Liver (tissue), 9 donors: ENCODE results near the gene GPRIN3. TPM values are rescaled to one million over a fixed set of nuclear protein-coding genes. Genes with fewer than 3 reads are reported as not detected.

Source experiments
- DNase-seq: peaks from one replicate; pipeline ENCODE4 v3.0.0-alpha.2; 2017; ENCODE audit warnings: low spot score
- H3K27ac ChIP-seq, 2 donors: one replicate each; pipeline ENCODE4 v1.7.0; 2013; ENCODE audit warnings: inconsistent platforms in 2 of 2, low read length in 2 of 2, control low read depth in 1 of 2, low read depth in 1 of 2, mild to moderate bottlenecking in 1 of 2
- H3K27me3 ChIP-seq, 4 donors: one replicate each; pipeline versions ENCODE4 v1.6.1 to v1.7.0; 2013; ENCODE audit warnings: low read length in 3 of 4, inconsistent platforms in 1 of 4, mild to moderate bottlenecking in 1 of 4, moderate library complexity in 1 of 4; ENCODE audit not compliant: control insufficient read depth in 4 of 4, insufficient read depth in 4 of 4
- H3K36me3 ChIP-seq, 4 donors: one replicate each; pipeline versions ENCODE4 v1.6.1 to v1.7.0; 2013; ENCODE audit warnings: low read length in 3 of 4, mild to moderate bottlenecking in 3 of 4, low read depth in 1 of 4, moderate library complexity in 1 of 4; ENCODE audit not compliant: control insufficient read depth in 4 of 4, insufficient read depth in 3 of 4
- H3K4me1 ChIP-seq, 4 donors: one replicate each; pipeline versions ENCODE4 v1.6.1 to v1.7.0; 2013; ENCODE audit warnings: low read length in 3 of 4, mild to moderate bottlenecking in 3 of 4, moderate library complexity in 1 of 4; ENCODE audit not compliant: control insufficient read depth in 4 of 4, insufficient read depth in 4 of 4
- H3K4me3 ChIP-seq, 3 donors: one replicate each; pipeline versions ENCODE4 v1.6.1 to v1.7.0; 2013; ENCODE audit warnings: low read length in 3 of 3, control low read depth in 1 of 3, low read depth in 1 of 3, mild to moderate bottlenecking in 1 of 3
- H3K9ac ChIP-seq, 2 donors: one replicate each; pipeline ENCODE4 v1.7.0; 2013; ENCODE audit warnings: low read length in 2 of 2, mild to moderate bottlenecking in 2 of 2, moderate library complexity in 2 of 2, control low read depth in 1 of 2, low read depth in 1 of 2
- H3K9me3 ChIP-seq, 4 donors: one replicate each; pipeline versions ENCODE4 v1.6.1 to v1.7.0; 2013; ENCODE audit warnings: low read length in 3 of 4; ENCODE audit not compliant: control insufficient read depth in 4 of 4
- CTCF ChIP-seq: fragments of 150-350 bp; IDR thresholded peaks from 2 replicates; pipeline ENCODE4 v1.5.1; 2017; ENCODE audit warnings: improper control_type of control experiment, low read depth, low read length; ENCODE audit not compliant: missing input control
- EGR1 ChIP-seq, 2 donors: IDR thresholded peaks; 2 replicates each; pipeline ENCODE4 v1.6.1; 2016 to 2018; ENCODE audit warnings: antibody characterized with exemption in 2 of 2, low read depth in 2 of 2
- FOXA1 ChIP-seq: IDR thresholded peaks from 2 replicates; pipeline ENCODE4 v1.6.1; 2016; ENCODE audit warnings: antibody characterized with exemption
- FOXA2 ChIP-seq: IDR thresholded peaks from 2 replicates; pipeline ENCODE4 v1.6.1; 2016; ENCODE audit warnings: antibody characterized with exemption
- GABPA ChIP-seq, 2 donors: IDR thresholded peaks in 1 of 2; conservative IDR thresholded peaks in 1 of 2; 2 replicates each; pipeline ENCODE4 v1.6.1; 2016; ENCODE audit warnings: antibody characterized with exemption in 2 of 2, mild to moderate bottlenecking in 1 of 2, moderate library complexity in 1 of 2
- HNF4A ChIP-seq, 2 donors: conservative IDR thresholded peaks; 2 replicates each; pipeline ENCODE4 v1.6.1; 2016; ENCODE audit warnings: antibody characterized with exemption in 2 of 2, mild to moderate bottlenecking in 2 of 2
- HNF4G ChIP-seq: IDR thresholded peaks from 2 replicates; pipeline ENCODE4 v1.6.1; 2016; ENCODE audit warnings: antibody characterized with exemption
- JUND ChIP-seq, 2 donors: IDR thresholded peaks; 2 replicates each; pipeline ENCODE4 v1.6.1; 2016; ENCODE audit warnings: antibody characterized with exemption in 2 of 2
- MAX ChIP-seq: IDR thresholded peaks from 2 replicates; pipeline ENCODE4 v1.6.1; 2016; ENCODE audit warnings: antibody characterized with exemption
- NR2F2 ChIP-seq: IDR thresholded peaks from 2 replicates; pipeline ENCODE4 v1.6.1; 2016; ENCODE audit warnings: antibody characterized with exemption
- RAD21 ChIP-seq, 2 donors: IDR thresholded peaks; 2 replicates each; pipeline ENCODE4 v1.6.1; 2016; ENCODE audit warnings: antibody characterized with exemption in 2 of 2, mild to moderate bottlenecking in 2 of 2
- RXRA ChIP-seq, 2 donors: IDR thresholded peaks; 2 replicates each; pipeline ENCODE4 v1.6.1; 2017 to 2018; ENCODE audit warnings: antibody characterized with exemption in 2 of 2, mild to moderate bottlenecking in 1 of 2
- SP1 ChIP-seq: IDR thresholded peaks from 2 replicates; pipeline ENCODE4 v1.6.1; 2018; ENCODE audit warnings: antibody characterized with exemption, mild to moderate bottlenecking
- ZBTB33 ChIP-seq: IDR thresholded peaks from 2 replicates; pipeline ENCODE4 v1.6.1; 2016; ENCODE audit warnings: antibody characterized with exemption
- WGBS: extraction: QIAGEN DNeasy Blood & Tissue Kit; methylation state at CpG from one replicate; pipeline ENCODE4 v1.1.7; 2013; 5-methylcytosine and 5-hydroxymethylcytosine counted together
- polyA plus RNA-seq, 2 donors: library from polyadenylated mRNA; stranded (reverse) in 1 of 2; unstranded in 1 of 2; fragments of 200-250 nt in 1 of 2; fragments of >200 nt in 1 of 2; fragmentation: Nextera tagmentation in 1 of 2; extraction: Ambion mirVana in 1 of 2; gene quantifications; one replicate each; pipeline versions ENCODE4 v1.2.1 to v1.2.3, GENCODE V29; 2013 to 2015
- total RNA-seq, 2 donors: library from RNA; depleted of rRNA; stranded (reverse); fragments of >200 nt; gene quantifications; one replicate each; pipeline ENCODE4 v1.2.3, GENCODE V29; 2014
- donor health status: healthy.
- donor health status: healthy.
- donor health status: healthy.
- donor health status: healthy.
- donor health status: healthy.

GPRIN3 gene
- total and polyA plus RNA-seq, 4 donors = 0.25 to 1.5 (median 0.95) TPM

GRCh38 chr4:89314291-89314690, 6.7 kb upstream of the GPRIN3 start:
- no peak overlapping the region for H3K4me3 ChIP-seq
- H3K27ac ChIP-seq = no peak overlapping the region
- no peaks in the 10 kb centered on the region for H3K36me3 ChIP-seq
- no peak for TF ChIP-seq RAD21 (IDR thresholded peaks at IDR 0.05)
- TF ChIP-seq NR2F2 = no peak
- TF ChIP-seq FOXA1 = no peak
- no peak for TF ChIP-seq EGR1 (IDR thresholded peaks at IDR 0.05; ENCODE audit: low read depth in 2 of 2)
- no peak for TF ChIP-seq HNF4G
- no peak for TF ChIP-seq ZBTB33
- TF ChIP-seq CTCF = no peak
- TF ChIP-seq SP1 = no peak
- 91% methylated on average over 3 of the region's 3 CpGs for WGBS
- no peaks in the 10 kb centered on the region for H3K9me3 ChIP-seq
- DNase-seq = no peak
- no peak overlapping the region for H3K9ac ChIP-seq
- no peaks in the 10 kb centered on the region for H3K27me3 ChIP-seq
- H3K4me1 ChIP-seq = no peaks in the 10 kb centered on the region

GRCh38 chr4:89312066-89312465, 4.5 kb upstream of the GPRIN3 start:
- no peak for TF ChIP-seq FOXA1
- no peak for TF ChIP-seq FOXA2
- no peak for TF ChIP-seq RXRA (IDR thresholded peaks at IDR 0.05)
- no peak for TF ChIP-seq HNF4A (conservative IDR thresholded peaks at IDR 0.05)
- no peak for TF ChIP-seq EGR1 (IDR thresholded peaks at IDR 0.05; ENCODE audit: low read depth in 2 of 2)
- no peak for TF ChIP-seq MAX
- TF ChIP-seq NR2F2 = no peak
- no peak for TF ChIP-seq ZBTB33
- no peak for TF ChIP-seq JUND (IDR thresholded peaks at IDR 0.05)
- no peak for TF ChIP-seq GABPA (IDR thresholded peaks at IDR 0.05 in 1 of 2, conservative IDR thresholded peaks at IDR 0.05 in 1 of 2)
- H3K36me3 ChIP-seq = no peaks in the 10 kb centered on the region
- H3K4me3 ChIP-seq = no peak overlapping the region
- H3K27me3 ChIP-seq = no peaks in the 10 kb centered on the region
- no peak overlapping the region for H3K27ac ChIP-seq
- peaks cover 0 to 9% (median 3%) of the 10 kb centered on the region in 4 donors for H3K4me1 ChIP-seq
- no peak overlapping the region for H3K9ac ChIP-seq
- H3K9me3 ChIP-seq = no peaks in the 10 kb centered on the region
- no peak for DNase-seq
